ENCODE measurements around the gene KCTD6. TPM values are rescaled to one million over a fixed set of nuclear protein-coding genes. Genes with fewer than 3 reads are reported as not detected.

The KCTD6 gene
- total RNA-seq, 1 experiment from 2014 or later = 15.5 TPM

DNA sequence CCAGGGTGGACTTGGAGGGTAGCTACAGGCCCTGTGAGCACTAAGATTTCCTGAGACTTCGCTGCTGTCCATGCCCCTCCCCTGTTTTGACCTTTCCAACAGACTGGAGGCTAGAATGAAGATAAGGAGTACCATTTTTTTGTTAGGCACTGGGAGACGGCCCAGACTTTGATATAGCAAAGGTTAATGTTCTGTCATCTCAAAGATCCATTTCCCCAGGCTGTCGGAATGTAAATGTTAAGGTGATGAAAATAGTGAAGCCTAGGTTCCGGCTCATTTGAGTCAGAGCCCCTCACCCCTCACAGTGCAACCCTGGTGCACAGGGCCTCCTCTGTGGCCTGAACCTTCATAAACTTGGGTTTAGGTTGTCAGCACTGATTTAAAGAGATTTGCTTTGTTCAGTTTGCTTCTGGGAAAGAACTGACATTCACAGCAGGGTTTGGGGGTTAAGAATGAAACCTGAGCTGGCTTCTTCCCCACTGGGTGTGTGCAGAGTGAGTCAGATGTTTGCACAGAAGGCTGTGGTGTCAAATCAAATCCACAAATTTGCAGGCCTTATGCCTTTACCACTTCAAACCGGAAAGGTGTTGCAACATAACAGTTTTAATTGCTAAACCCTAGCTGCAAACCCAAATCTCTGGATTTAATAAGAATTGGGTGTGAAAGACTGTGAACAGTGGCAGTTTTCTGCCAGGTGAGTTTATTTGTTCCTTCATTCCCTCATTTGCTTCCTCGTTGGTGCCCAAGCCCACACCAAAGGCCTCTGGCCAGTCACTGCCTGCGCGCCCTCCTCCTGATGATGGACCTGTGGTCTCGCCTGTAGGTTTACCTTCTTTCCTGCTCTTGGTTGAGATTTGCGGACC is 20.6 kb upstream of the KCTD6 start:
- TF ChIP-seq TEAD1 (CRISPR knock-in tag; IDR thresholded peaks at IDR 0.05) (no peak), GABPB1 (CRISPR knock-in tag; IDR thresholded peaks at IDR 0.05) (peak; percentile 81)
- H3K27ac Mint-ChIP-seq = no peak overlapping the region
- ChIA-PET CTCF (interaction anchor here (1.0 to 2.9 kb wide), 4 partner anchors 8 to 95 kb away, joined by 3 to 17 read pairs (median 4); no protein-coding TSS in a partner anchor), POLR2A (no interaction called here)
- H3K36me3 Mint-ChIP-seq = no peaks in the 10 kb centered on the region
- H3K9me3 Mint-ChIP-seq = no peaks in the 10 kb centered on the region
- H3K4me1 Mint-ChIP-seq = peaks cover 31% of the 10 kb centered on the region
- H3K4me3 Mint-ChIP-seq = no peak overlapping the region
- ATAC-seq (peak; percentile 55), DNase-seq (ENCODE audit: low spot score) (no peak)
- no peaks in the 10 kb centered on the region for H3K27me3 Mint-ChIP-seq (ENCODE audit: low read depth)

DNA sequence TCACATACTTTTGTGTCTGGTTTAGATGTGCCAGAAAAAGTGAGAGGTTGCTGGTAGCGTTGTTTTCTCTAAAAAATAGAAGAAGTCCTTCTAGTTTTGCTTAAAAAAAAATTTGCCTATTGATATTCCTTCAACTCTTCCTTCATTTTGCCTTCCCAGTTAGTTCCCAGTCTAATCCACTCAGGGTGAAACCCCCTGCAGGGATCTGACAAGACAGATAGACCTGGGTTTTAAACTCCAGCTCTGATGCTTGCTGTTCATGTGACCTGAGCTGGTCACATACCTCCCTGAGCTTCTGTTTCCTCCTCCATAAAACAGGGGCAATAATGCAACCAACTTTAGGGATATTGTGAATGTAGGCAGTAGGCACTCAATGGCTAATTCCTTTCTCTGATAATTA is 18.6 kb upstream of the KCTD6 start:
- H3K9me3 Mint-ChIP-seq = no peaks in the 10 kb centered on the region; the same call in 1 of the 2 replicates
- ChIA-PET POLR2A (no interaction called here), CTCF (interaction anchor here (1.1 to 2.9 kb wide), 4 partner anchors 10 to 167 kb away, joined by 4 to 17 read pairs (median 4); partner anchors contain the start of genes HTD2, KCTD6 and RPP14)
- peaks cover 31% of the 10 kb centered on the region for H3K4me1 Mint-ChIP-seq
- DNase-seq (ENCODE audit: low spot score) = no peak
- no peak overlapping the region for H3K4me3 Mint-ChIP-seq
- no peak for TF ChIP-seq ZNF138 (CRISPR knock-in tag; conservative IDR thresholded peaks at IDR 0.05)
- no peak for TF ChIP-seq NFATC4 (CRISPR knock-in tag; IDR thresholded peaks at IDR 0.05)
- TF ChIP-seq TP53 (CRISPR knock-in tag; IDR thresholded peaks at IDR 0.05) = no peak
- TF ChIP-seq RORB (CRISPR knock-in tag; IDR thresholded peaks at IDR 0.05) = no peak
- no peak for TF ChIP-seq ATF1 (CRISPR knock-in tag; IDR thresholded peaks at IDR 0.05)
- TF ChIP-seq, protein P1, sequence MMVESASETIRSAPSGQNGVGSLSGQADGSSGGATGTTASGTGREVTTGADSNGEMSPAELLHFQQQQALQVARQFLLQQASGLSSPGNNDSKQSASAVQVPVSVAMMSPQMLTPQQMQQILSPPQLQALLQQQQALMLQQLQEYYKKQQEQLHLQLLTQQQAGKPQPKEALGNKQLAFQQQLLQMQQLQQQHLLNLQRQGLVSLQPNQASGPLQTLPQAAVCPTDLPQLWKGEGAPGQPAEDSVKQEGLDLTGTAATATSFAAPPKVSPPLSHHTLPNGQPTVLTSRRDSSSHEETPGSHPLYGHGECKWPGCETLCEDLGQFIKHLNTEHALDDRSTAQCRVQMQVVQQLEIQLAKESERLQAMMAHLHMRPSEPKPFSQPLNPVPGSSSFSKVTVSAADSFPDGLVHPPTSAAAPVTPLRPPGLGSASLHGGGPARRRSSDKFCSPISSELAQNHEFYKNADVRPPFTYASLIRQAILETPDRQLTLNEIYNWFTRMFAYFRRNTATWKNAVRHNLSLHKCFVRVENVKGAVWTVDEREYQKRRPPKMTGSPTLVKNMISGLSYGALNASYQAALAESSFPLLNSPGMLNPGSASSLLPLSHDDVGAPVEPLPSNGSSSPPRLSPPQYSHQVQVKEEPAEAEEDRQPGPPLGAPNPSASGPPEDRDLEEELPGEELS (CRISPR knock-in tag; IDR thresholded peaks at IDR 0.05) = no peak
- TF ChIP-seq, protein P2, sequence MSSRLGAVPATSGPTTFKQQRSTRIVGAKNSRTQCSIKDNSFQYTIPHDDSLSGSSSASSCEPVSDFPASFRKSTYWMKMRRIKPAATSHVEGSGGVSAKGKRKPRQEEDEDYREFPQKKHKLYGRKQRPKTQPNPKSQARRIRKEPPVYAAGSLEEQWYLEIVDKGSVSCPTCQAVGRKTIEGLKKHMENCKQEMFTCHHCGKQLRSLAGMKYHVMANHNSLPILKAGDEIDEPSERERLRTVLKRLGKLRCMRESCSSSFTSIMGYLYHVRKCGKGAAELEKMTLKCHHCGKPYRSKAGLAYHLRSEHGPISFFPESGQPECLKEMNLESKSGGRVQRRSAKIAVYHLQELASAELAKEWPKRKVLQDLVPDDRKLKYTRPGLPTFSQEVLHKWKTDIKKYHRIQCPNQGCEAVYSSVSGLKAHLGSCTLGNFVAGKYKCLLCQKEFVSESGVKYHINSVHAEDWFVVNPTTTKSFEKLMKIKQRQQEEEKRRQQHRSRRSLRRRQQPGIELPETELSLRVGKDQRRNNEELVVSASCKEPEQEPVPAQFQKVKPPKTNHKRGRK (CRISPR knock-in tag; IDR thresholded peaks at IDR 0.05; ENCODE audit: borderline replicate concordance) = no peak
- TF ChIP-seq, protein P3, sequence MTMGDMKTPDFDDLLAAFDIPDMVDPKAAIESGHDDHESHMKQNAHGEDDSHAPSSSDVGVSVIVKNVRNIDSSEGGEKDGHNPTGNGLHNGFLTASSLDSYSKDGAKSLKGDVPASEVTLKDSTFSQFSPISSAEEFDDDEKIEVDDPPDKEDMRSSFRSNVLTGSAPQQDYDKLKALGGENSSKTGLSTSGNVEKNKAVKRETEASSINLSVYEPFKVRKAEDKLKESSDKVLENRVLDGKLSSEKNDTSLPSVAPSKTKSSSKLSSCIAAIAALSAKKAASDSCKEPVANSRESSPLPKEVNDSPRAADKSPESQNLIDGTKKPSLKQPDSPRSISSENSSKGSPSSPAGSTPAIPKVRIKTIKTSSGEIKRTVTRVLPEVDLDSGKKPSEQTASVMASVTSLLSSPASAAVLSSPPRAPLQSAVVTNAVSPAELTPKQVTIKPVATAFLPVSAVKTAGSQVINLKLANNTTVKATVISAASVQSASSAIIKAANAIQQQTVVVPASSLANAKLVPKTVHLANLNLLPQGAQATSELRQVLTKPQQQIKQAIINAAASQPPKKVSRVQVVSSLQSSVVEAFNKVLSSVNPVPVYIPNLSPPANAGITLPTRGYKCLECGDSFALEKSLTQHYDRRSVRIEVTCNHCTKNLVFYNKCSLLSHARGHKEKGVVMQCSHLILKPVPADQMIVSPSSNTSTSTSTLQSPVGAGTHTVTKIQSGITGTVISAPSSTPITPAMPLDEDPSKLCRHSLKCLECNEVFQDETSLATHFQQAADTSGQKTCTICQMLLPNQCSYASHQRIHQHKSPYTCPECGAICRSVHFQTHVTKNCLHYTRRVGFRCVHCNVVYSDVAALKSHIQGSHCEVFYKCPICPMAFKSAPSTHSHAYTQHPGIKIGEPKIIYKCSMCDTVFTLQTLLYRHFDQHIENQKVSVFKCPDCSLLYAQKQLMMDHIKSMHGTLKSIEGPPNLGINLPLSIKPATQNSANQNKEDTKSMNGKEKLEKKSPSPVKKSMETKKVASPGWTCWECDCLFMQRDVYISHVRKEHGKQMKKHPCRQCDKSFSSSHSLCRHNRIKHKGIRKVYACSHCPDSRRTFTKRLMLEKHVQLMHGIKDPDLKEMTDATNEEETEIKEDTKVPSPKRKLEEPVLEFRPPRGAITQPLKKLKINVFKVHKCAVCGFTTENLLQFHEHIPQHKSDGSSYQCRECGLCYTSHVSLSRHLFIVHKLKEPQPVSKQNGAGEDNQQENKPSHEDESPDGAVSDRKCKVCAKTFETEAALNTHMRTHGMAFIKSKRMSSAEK (CRISPR knock-in tag; IDR thresholded peaks at IDR 0.05; ENCODE audit: borderline replicate concordance) = no peak
- no peak for TF ChIP-seq ZNF671 (CRISPR knock-in tag; IDR thresholded peaks at IDR 0.05)
- TF ChIP-seq ZNF263 (CRISPR knock-in tag; IDR thresholded peaks at IDR 0.05; ENCODE audit: low read depth) = no peak
- no peak for TF ChIP-seq PRRX2 (CRISPR knock-in tag; IDR thresholded peaks at IDR 0.05)
- TF ChIP-seq, protein P4, sequence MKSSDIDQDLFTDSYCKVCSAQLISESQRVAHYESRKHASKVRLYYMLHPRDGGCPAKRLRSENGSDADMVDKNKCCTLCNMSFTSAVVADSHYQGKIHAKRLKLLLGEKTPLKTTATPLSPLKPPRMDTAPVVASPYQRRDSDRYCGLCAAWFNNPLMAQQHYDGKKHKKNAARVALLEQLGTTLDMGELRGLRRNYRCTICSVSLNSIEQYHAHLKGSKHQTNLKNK (CRISPR knock-in tag; IDR thresholded peaks at IDR 0.05) = no peak
- TF ChIP-seq, protein P5, sequence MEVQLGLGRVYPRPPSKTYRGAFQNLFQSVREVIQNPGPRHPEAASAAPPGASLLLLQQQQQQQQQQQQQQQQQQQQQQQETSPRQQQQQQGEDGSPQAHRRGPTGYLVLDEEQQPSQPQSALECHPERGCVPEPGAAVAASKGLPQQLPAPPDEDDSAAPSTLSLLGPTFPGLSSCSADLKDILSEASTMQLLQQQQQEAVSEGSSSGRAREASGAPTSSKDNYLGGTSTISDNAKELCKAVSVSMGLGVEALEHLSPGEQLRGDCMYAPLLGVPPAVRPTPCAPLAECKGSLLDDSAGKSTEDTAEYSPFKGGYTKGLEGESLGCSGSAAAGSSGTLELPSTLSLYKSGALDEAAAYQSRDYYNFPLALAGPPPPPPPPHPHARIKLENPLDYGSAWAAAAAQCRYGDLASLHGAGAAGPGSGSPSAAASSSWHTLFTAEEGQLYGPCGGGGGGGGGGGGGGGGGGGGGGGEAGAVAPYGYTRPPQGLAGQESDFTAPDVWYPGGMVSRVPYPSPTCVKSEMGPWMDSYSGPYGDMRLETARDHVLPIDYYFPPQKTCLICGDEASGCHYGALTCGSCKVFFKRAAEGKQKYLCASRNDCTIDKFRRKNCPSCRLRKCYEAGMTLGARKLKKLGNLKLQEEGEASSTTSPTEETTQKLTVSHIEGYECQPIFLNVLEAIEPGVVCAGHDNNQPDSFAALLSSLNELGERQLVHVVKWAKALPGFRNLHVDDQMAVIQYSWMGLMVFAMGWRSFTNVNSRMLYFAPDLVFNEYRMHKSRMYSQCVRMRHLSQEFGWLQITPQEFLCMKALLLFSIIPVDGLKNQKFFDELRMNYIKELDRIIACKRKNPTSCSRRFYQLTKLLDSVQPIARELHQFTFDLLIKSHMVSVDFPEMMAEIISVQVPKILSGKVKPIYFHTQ (CRISPR knock-in tag; IDR thresholded peaks at IDR 0.05) = no peak
- no peak for TF ChIP-seq GTF2I (CRISPR knock-in tag; conservative IDR thresholded peaks at IDR 0.05)
- no peaks in the 10 kb centered on the region for H3K36me3 Mint-ChIP-seq
- no peak for ATAC-seq
- no peak overlapping the region for H3K27ac Mint-ChIP-seq
- no peaks in the 10 kb centered on the region for H3K27me3 Mint-ChIP-seq (ENCODE audit: low read depth)
